Panc1 (cell line): ENCODE data around the gene TNFRSF18. TPM values are rescaled to one million over a fixed set of nuclear protein-coding genes. Genes with fewer than 3 reads are reported as not detected.

Experiments
- ATAC-seq: fragments of 200-7000 bp; cut with Tn5 transposase; 2 replicates; pipeline ENCODE4 v1.9.1; 2020; ENCODE audit warnings: mild to moderate bottlenecking, moderate library complexity
- BruUV-seq: library from RNA; stranded (reverse); fragments of 400-500 nt; replicated peaks from 2 replicates; lab custom pipeline; 2021; lab: Mats Ljungman, UMichigan
- CTCF ChIA-PET: fragments of 300-600 bp; sonication (Branson Sonifier 250); formaldehyde crosslinking; loops from one replicate; lab custom pipeline; 2022; ENCODE audit warnings: antibody characterized with exemption; lab: Charles Lee
- POLR2A ChIA-PET: fragments of 300-600 bp; sonication (Branson Sonifier 250); formaldehyde crosslinking; loops from one replicate; lab custom pipeline; 2022; ENCODE audit warnings: antibody characterized with exemption; lab: Charles Lee
- DNase-seq: peaks from one replicate; pipeline ENCODE4 v3.0.0-alpha.2; 2010; ENCODE audit warnings: low read depth, low spot score
- H3K27ac ChIP-seq: 2 replicates; pipeline ENCODE4 v1.5.1; 2011; ENCODE audit warnings: mild to moderate bottlenecking, low read length, inconsistent platforms
- H3K27me3 ChIP-seq: fragments of 200-500 bp; sonication (Bioruptor generic); 2 replicates; pipeline ENCODE4 v1.6.0; 2014; ENCODE audit warnings: low read length, inconsistent platforms; ENCODE audit not compliant: control insufficient read depth, insufficient read depth
- H3K36me3 ChIP-seq: fragments of 200-500 bp; sonication (Bioruptor generic); 2 replicates; pipeline ENCODE4 v1.5.1; 2014; ENCODE audit warnings: inconsistent platforms, mild to moderate bottlenecking, low read length, moderate library complexity; ENCODE audit not compliant: control insufficient read depth, insufficient read depth
- H3K4me1 ChIP-seq: 2 replicates; pipeline ENCODE4 v1.5.1; 2011; ENCODE audit warnings: inconsistent platforms, mild to moderate bottlenecking, low read length, moderate library complexity; ENCODE audit not compliant: control insufficient read depth, insufficient read depth
- H3K4me3 ChIP-seq, 2 experiments: 2 replicates each; pipeline ENCODE4 v1.5.1; 2011 to 2012; ENCODE audit warnings: low read depth in 2 of 2, low read length in 2 of 2, mild to moderate bottlenecking in 2 of 2, inconsistent platforms in 1 of 2, moderate library complexity in 1 of 2
- H3K9me3 ChIP-seq: fragments of 200-500 bp; sonication (Bioruptor generic); 2 replicates; pipeline ENCODE4 v1.5.1; 2014; ENCODE audit warnings: low read depth, mild to moderate bottlenecking, inconsistent platforms, low read length, moderate library complexity; ENCODE audit not compliant: control insufficient read depth, insufficient read depth
- POLR2AphosphoS5 ChIP-seq: IDR thresholded peaks from 2 replicates; pipeline ENCODE4 v1.6.1; 2012; ENCODE audit warnings: mild to moderate bottlenecking, low read depth, low read length, moderate library complexity
- SIN3A ChIP-seq: IDR thresholded peaks from 2 replicates; pipeline ENCODE4 v1.6.1; 2012; ENCODE audit warnings: low read depth, mild to moderate bottlenecking, low read length, moderate library complexity, borderline replicate concordance; ENCODE audit not compliant: insufficient read depth
- TCF7L2 ChIP-seq: IDR thresholded peaks from 2 replicates; pipeline ENCODE4 v1.6.1; 2011; ENCODE audit warnings: mild to moderate bottlenecking, low read depth, low read length, inconsistent platforms
- in situ Hi-C: cut with HindIII; loops from 2 replicates; pipeline ENCODE4 v1.10.0; 2016; ENCODE audit warnings: low sequenced_read_pairs, low pct_unique_long_range_greater_than_20kb
- intact Hi-C: fragments of 100-400 bp; cut with micrococcal nuclease; formaldehyde crosslinking; loops from one replicate; pipeline ENCODE4 v1.10.0; 2022; ENCODE audit not compliant: unreplicated experiment
- total RNA-seq: library from RNA; stranded (reverse); gene quantifications from one replicate; pipeline ENCODE4 v1.2.1, GENCODE V29; 2021; ENCODE audit not compliant: unreplicated experiment
- TF ChIP-seq, protein P1 (sequence below), 2 experiments: IDR thresholded peaks; 2 replicates each; pipeline ENCODE4 v1.6.1; 2011 to 2012; ENCODE audit warnings: low read depth in 2 of 2, control low read depth in 1 of 2, low read length in 1 of 2, mild to moderate bottlenecking in 1 of 2, moderate library complexity in 1 of 2; ENCODE audit not compliant: insufficient read depth in 1 of 2
- TF ChIP-seq, protein P2 (sequence below): fragments of 450-650 bp; IDR thresholded peaks from 2 replicates; pipeline ENCODE4 v1.5.1; 2017; ENCODE audit warnings: mild to moderate bottlenecking

Gene TNFRSF18
- total RNA-seq, 1 experiment from 2014 or later: 4.3 TPM

DNA sequence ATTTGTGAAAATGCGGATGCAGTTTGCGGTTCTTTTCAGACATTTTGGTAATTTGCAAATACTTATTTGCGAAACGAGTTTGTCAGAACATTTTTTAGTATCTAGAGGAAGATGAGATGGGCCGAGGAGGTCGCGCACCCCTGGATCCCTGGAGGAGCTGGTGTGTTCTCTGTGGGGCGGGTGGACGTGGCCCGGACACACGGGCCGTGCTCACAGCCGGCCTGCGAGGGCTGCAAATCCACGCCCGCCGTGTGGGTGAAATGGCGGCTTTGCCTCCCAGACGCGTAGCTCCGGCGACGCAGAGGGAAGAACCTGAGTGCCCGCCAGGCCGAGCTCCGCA is 42.1 kb downstream of the TNFRSF18 start:
- ChIA-PET CTCF (no interaction called here), POLR2A (no interaction called here)
- H3K27ac ChIP-seq: no peak overlapping the region
- H3K4me3 ChIP-seq: no peak overlapping the region
- no peaks in the 10 kb centered on the region for H3K36me3 ChIP-seq
- BruUV-seq: no TSS peak
- intact Hi-C loops (no loop called here), in situ Hi-C loops (no loop called here)
- no peaks in the 10 kb centered on the region for H3K9me3 ChIP-seq
- no peaks in the 10 kb centered on the region for H3K4me1 ChIP-seq
- DNase-seq: no peak
- no peak for ATAC-seq
- TF ChIP-seq, protein P1, sequence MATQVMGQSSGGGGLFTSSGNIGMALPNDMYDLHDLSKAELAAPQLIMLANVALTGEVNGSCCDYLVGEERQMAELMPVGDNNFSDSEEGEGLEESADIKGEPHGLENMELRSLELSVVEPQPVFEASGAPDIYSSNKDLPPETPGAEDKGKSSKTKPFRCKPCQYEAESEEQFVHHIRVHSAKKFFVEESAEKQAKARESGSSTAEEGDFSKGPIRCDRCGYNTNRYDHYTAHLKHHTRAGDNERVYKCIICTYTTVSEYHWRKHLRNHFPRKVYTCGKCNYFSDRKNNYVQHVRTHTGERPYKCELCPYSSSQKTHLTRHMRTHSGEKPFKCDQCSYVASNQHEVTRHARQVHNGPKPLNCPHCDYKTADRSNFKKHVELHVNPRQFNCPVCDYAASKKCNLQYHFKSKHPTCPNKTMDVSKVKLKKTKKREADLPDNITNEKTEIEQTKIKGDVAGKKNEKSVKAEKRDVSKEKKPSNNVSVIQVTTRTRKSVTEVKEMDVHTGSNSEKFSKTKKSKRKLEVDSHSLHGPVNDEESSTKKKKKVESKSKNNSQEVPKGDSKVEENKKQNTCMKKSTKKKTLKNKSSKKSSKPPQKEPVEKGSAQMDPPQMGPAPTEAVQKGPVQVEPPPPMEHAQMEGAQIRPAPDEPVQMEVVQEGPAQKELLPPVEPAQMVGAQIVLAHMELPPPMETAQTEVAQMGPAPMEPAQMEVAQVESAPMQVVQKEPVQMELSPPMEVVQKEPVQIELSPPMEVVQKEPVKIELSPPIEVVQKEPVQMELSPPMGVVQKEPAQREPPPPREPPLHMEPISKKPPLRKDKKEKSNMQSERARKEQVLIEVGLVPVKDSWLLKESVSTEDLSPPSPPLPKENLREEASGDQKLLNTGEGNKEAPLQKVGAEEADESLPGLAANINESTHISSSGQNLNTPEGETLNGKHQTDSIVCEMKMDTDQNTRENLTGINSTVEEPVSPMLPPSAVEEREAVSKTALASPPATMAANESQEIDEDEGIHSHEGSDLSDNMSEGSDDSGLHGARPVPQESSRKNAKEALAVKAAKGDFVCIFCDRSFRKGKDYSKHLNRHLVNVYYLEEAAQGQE (IDR thresholded peaks at IDR 0.05; ENCODE audit: insufficient read depth in 1 of 2, low read depth in 2 of 2, low read length in 1 of 2): no peak
- TF ChIP-seq TCF7L2: no peak
- TF ChIP-seq POLR2AphosphoS5: no peak
- TF ChIP-seq, protein P2, sequence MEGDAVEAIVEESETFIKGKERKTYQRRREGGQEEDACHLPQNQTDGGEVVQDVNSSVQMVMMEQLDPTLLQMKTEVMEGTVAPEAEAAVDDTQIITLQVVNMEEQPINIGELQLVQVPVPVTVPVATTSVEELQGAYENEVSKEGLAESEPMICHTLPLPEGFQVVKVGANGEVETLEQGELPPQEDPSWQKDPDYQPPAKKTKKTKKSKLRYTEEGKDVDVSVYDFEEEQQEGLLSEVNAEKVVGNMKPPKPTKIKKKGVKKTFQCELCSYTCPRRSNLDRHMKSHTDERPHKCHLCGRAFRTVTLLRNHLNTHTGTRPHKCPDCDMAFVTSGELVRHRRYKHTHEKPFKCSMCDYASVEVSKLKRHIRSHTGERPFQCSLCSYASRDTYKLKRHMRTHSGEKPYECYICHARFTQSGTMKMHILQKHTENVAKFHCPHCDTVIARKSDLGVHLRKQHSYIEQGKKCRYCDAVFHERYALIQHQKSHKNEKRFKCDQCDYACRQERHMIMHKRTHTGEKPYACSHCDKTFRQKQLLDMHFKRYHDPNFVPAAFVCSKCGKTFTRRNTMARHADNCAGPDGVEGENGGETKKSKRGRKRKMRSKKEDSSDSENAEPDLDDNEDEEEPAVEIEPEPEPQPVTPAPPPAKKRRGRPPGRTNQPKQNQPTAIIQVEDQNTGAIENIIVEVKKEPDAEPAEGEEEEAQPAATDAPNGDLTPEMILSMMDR: no peak
- TF ChIP-seq SIN3A: no peak
- H3K27me3 ChIP-seq: no peaks in the 10 kb centered on the region

DNA sequence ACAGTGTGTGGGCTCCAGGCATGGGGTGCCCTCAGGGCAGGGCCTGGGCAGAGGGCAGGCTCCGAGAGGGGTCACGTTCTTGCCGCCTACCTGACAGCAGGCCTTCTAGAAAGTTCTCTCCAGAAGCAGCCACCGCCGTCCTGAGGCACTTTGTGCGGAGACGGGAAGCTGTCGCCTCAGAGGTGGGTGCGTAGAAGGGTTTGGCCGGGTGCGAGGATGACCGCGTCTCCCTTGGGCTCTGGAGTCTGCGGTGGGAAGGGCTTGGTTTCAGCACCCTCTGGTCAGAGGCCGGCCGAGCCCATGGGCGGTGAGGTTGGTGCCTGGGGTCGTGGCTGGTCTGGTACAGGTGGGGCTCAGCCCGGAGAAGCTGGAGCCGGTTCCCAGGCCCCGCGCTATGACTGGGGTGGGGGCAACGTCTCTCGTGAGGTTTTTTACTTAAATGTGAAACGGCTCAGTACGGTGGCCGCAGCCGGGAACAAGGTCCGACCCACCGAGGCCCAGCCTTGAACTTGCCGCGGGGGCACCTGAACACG is 42.8 kb downstream of the TNFRSF18 start:
- no peak overlapping the region for H3K27ac ChIP-seq
- no peak for TF ChIP-seq SIN3A
- TF ChIP-seq, protein P2: no peak
- no peak for TF ChIP-seq TCF7L2
- TF ChIP-seq, protein P1 (IDR thresholded peaks at IDR 0.05; ENCODE audit: insufficient read depth in 1 of 2, low read depth in 2 of 2, low read length in 1 of 2): no peak
- no peak for TF ChIP-seq POLR2AphosphoS5
- H3K4me3 ChIP-seq: no peak overlapping the region
- peaks cover 2% of the 10 kb centered on the region; the same call in 1 of the 2 replicates for H3K4me1 ChIP-seq
- BruUV-seq: no TSS peak
- H3K36me3 ChIP-seq: no peaks in the 10 kb centered on the region
- intact Hi-C loops (no loop called here), in situ Hi-C loops (no loop called here)
- no peak for ATAC-seq
- ChIA-PET POLR2A (no interaction called here), CTCF (no interaction called here)
- H3K9me3 ChIP-seq: no peaks in the 10 kb centered on the region
- no peak for DNase-seq
- H3K27me3 ChIP-seq: no peaks in the 10 kb centered on the region
